Measurements from ENCODE around the gene STK4.

Gene STK4

GRCh38 chr20:45115829-45116228 is 149.5 kb downstream of the STK4 start:
- no peak for TF ChIP-seq FOXP2 (optimal IDR thresholded peaks at IDR 0.05; ENCODE audit: borderline replicate concordance, extremely low read depth, extremely low read length, insufficient read depth)
- TF ChIP-seq TAF1 (IDR thresholded peaks at IDR 0.05; ENCODE audit: borderline replicate concordance, insufficient read depth, low read length): no peak
- no peak for TF ChIP-seq REST (IDR thresholded peaks at IDR 0.05; ENCODE audit: insufficient read depth in 1 of 2, low read depth in 2 of 2, low read length in 2 of 2)

- no peak for TF ChIP-seq POLR2AphosphoS5 (IDR thresholded peaks at IDR 0.05; ENCODE audit: low read depth, low read length)
- TF ChIP-seq SIN3A (IDR thresholded peaks at IDR 0.05; ENCODE audit: borderline replicate concordance, insufficient read depth, low read length): no peak
- no peak for TF ChIP-seq TAF1 (IDR thresholded peaks at IDR 0.05; ENCODE audit: borderline replicate concordance, insufficient read depth, low read length)
- TF ChIP-seq FOXP2 (optimal IDR thresholded peaks at IDR 0.05; ENCODE audit: borderline replicate concordance, extremely low read depth, extremely low read length, insufficient read depth): no peak
- no peak for TF ChIP-seq REST (IDR thresholded peaks at IDR 0.05; ENCODE audit: insufficient read depth in 1 of 2, low read depth in 2 of 2, low read length in 2 of 2)
Observed at GRCh38 chr20:45117581-45117980, 151.3 kb downstream of the STK4 start.

GRCh38 chr20:45118028-45118427 is 151.7 kb downstream of the STK4 start:
- TF ChIP-seq TAF1 (IDR thresholded peaks at IDR 0.05; ENCODE audit: borderline replicate concordance, insufficient read depth, low read length) (no peak), SIN3A (IDR thresholded peaks at IDR 0.05; ENCODE audit: borderline replicate concordance, insufficient read depth, low read length) (no peak), FOXP2 (optimal IDR thresholded peaks at IDR 0.05; ENCODE audit: borderline replicate concordance, extremely low read depth, extremely low read length, insufficient read depth) (no peak), REST (IDR thresholded peaks at IDR 0.05; ENCODE audit: insufficient read depth in 1 of 2, low read depth in 2 of 2, low read length in 2 of 2) (no peak), POLR2AphosphoS5 (IDR thresholded peaks at IDR 0.05; ENCODE audit: low read depth, low read length) (no peak)

GRCh38 chr20:45119556-45120266 is 153.4 kb downstream of the STK4 start:
- TF ChIP-seq FOXP2 (optimal IDR thresholded peaks at IDR 0.05; ENCODE audit: borderline replicate concordance, extremely low read depth, extremely low read length, insufficient read depth): no peak
- TF ChIP-seq SIN3A (IDR thresholded peaks at IDR 0.05; ENCODE audit: borderline replicate concordance, insufficient read depth, low read length): no peak
- no peak for TF ChIP-seq TAF1 (IDR thresholded peaks at IDR 0.05; ENCODE audit: borderline replicate concordance, insufficient read depth, low read length)
- TF ChIP-seq POLR2AphosphoS5 (IDR thresholded peaks at IDR 0.05; ENCODE audit: low read depth, low read length): no peak
- TF ChIP-seq REST (IDR thresholded peaks at IDR 0.05; ENCODE audit: insufficient read depth in 1 of 2, low read depth in 2 of 2, low read length in 2 of 2): no peak
